ENCODE results near the gene ECEL1. TPM values are rescaled to one million over a fixed set of nuclear protein-coding genes. Genes with fewer than 3 reads are reported as not detected.
"Not testable (repeated sequence)": the region's sequence is repeated elsewhere in the genome, so short reads cannot be mapped to it uniquely, and the experiment has no call there.

Gene ECEL1
- total and polyA plus RNA-seq, 12 donors, result 3.9 to 31.7 (median 7.3) TPM

DNA sequence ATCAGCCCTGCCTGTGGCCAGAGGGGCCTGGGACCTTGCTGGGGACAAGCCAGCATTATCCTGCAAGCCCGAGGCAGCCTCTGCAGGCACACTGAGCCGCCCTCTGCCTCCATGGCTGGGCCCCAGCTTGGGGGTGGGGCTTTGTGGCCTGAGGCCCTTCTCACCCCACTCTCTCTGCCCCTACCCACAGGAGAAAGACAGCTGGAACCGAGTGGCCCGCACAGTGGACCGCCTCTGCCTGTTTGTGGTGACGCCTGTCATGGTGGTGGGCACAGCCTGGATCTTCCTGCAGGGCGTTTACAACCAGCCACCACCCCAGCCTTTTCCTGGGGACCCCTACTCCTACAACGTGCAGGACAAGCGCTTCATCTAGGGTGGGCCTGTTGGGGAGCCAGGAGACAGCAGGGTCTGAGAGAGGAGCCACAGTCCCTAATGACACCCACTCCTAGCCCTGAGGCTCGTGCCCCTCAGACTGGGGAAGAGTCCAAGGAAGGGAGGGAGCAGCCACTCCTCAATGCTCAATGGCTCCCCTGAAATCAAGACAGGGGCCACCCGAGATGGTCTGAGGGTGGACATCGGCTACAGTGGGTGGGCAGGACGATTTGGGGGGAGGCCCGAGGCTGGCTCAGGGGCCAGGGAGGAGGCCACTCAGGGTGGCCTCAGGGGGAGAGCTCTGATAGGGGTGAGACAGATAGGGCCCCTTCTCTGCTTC lies 47.5 kb upstream of the ECEL1 start:
- no peak overlapping the region for H3K4me3 ChIP-seq
- H3K27ac ChIP-seq, result no peak overlapping the region
- H3K9me3 ChIP-seq (replicated peaks in 1 of 3), result no peaks in the 10 kb centered on the region
- peak in 1 of 7 donors; percentile 11 for DNase-seq
- TF ChIP-seq POLR2A (IDR thresholded peaks at IDR 0.05), result no peak
- TF ChIP-seq, protein P1, sequence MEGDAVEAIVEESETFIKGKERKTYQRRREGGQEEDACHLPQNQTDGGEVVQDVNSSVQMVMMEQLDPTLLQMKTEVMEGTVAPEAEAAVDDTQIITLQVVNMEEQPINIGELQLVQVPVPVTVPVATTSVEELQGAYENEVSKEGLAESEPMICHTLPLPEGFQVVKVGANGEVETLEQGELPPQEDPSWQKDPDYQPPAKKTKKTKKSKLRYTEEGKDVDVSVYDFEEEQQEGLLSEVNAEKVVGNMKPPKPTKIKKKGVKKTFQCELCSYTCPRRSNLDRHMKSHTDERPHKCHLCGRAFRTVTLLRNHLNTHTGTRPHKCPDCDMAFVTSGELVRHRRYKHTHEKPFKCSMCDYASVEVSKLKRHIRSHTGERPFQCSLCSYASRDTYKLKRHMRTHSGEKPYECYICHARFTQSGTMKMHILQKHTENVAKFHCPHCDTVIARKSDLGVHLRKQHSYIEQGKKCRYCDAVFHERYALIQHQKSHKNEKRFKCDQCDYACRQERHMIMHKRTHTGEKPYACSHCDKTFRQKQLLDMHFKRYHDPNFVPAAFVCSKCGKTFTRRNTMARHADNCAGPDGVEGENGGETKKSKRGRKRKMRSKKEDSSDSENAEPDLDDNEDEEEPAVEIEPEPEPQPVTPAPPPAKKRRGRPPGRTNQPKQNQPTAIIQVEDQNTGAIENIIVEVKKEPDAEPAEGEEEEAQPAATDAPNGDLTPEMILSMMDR (IDR thresholded peaks at IDR 0.05), result no peak
- no peaks in the 10 kb centered on the region for H3K36me3 ChIP-seq (replicated peaks in 1 of 2)
- intact Hi-C loops (cut with DNase I), result no loop called here
- WGBS, 4 donors, result 76 to 90% (median 78%) methylated on average over 4 to 14 of the region's 14 CpGs
- H3K4me1 ChIP-seq (replicated peaks in 1 of 2), result no peaks in the 10 kb centered on the region
- H3K27me3 ChIP-seq, result peaks cover 10% of the 10 kb centered on the region

GRCh38 chr2:232533944-232534710 lies 46.5 kb upstream of the ECEL1 start:
- no peaks in the 10 kb centered on the region for H3K4me1 ChIP-seq (replicated peaks in 1 of 2)
- no peaks in the 10 kb centered on the region for H3K9me3 ChIP-seq (replicated peaks in 1 of 3)
- TF ChIP-seq POLR2A (IDR thresholded peaks at IDR 0.05), result no peak
- TF ChIP-seq, protein P1 (IDR thresholded peaks at IDR 0.05), result no peak
- intact Hi-C loops (cut with DNase I), result no loop called here
- H3K36me3 ChIP-seq (replicated peaks in 1 of 2), result no peaks in the 10 kb centered on the region
- H3K27ac ChIP-seq, result no peak overlapping the region
- H3K4me3 ChIP-seq, result no peak overlapping the region
- peak in 1 of 7 donors; percentile 10 for DNase-seq
- 72 to 84% (median 80%) methylated on average over 9 to 13 of the region's 13 CpGs for WGBS, 4 donors
- peaks cover 5% of the 10 kb centered on the region for H3K27me3 ChIP-seq

DNA sequence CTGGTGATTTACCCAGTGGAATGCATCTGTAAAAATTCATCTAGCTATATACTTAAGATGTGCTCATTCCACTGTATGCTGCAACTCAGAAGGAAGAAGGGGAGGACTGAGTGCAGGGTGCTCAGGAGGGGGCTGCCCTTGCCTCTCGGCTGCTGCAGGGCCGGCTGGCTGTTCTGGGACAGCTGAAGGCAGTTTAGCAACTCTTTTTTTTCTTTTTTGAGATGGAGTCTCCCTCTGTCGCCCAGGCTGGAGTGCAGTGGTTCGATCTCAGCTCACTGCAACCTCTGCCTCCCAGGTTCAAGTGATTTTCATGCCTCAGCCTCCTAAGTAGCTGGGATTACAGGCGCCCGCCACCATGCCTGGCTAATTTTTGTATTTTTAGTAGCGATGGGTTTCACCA lies 45.2 kb upstream of the ECEL1 start:
- H3K27ac ChIP-seq; H3K36me3 ChIP-seq (replicated peaks in 1 of 2); H3K4me1 ChIP-seq (replicated peaks in 1 of 2); intact Hi-C loops (cut with DNase I); H3K27me3 ChIP-seq; H3K9me3 ChIP-seq (replicated peaks in 1 of 3); H3K4me3 ChIP-seq: not testable (repeated sequence)
- DNase-seq, result peak in 1 of 7 donors; percentile 10
- WGBS, 4 donors, result 82 to 94% (median 85%) methylated on average over 6 to 7 of the region's 7 CpGs

- DNase-seq, result peak in 1 of 7 donors; percentile 6
- Histone ChIP-seq H3K27ac (no peak overlapping the region), H3K9me3 (replicated peaks in 1 of 3) (no peaks in the 10 kb centered on the region), H3K4me3 (no peak overlapping the region), H3K4me1 (replicated peaks in 1 of 2) (no peaks in the 10 kb centered on the region), H3K27me3 (peaks cover 5% of the 10 kb centered on the region), H3K36me3 (replicated peaks in 1 of 2) (no peaks in the 10 kb centered on the region)
- intact Hi-C loops (cut with DNase I), result no loop called here
- no peak for TF ChIP-seq POLR2A (IDR thresholded peaks at IDR 0.05)
- TF ChIP-seq, protein P1 (IDR thresholded peaks at IDR 0.05), result no peak
- WGBS, 4 donors, result 70 to 83% (median 76%) methylated on average over 9 of the region's 9 CpGs
Measured at GRCh38 chr2:232532419-232532818, 44.8 kb upstream of the ECEL1 start.
